HepG2 (cell line): ENCODE measurements around the gene APEX1. TPM values are rescaled to one million over a fixed set of nuclear protein-coding genes. Genes with fewer than 3 reads are reported as not detected.

ENCODE experiments used
- polyA plus RNA-seq, 8 experiments: library from polyadenylated mRNA; depleted of rRNA in 3 of 8; stranded (reverse) in 7 of 8; unstranded in 1 of 8; fragments of >200 nt; fragmentation: Illumina TruSeq in 4 of 8; extraction: Trizol in 4 of 8; gene quantifications; 2 replicates each; pipeline versions ENCODE4 v1.2.1 to v1.2.3, GENCODE V29; 2011 to 2016; ENCODE audit warnings: low read depth in 4 of 8, missing spikeins in 1 of 8, mixed read lengths in 1 of 8; ENCODE audit not compliant: insufficient read depth in 1 of 8
- small RNA-seq, 3 experiments: library from RNA; depleted of rRNA; stranded (forward); fragments of <200 nt; gene quantifications; one replicate each; pipeline ENCODE3, GENCODE V24; 2012; ENCODE audit warnings: low read depth in 2 of 3, low replicate concordance in 1 of 3; ENCODE audit not compliant: insufficient read length in 3 of 3, insufficient read depth in 2 of 3
- total RNA-seq, 5 experiments: library from RNA; depleted of rRNA; stranded (reverse); fragments of >200 nt; fragmentation: Illumina TruSeq; extraction: Trizol; gene quantifications; 2 replicates each; pipeline ENCODE4 v1.2.3, GENCODE V29; 2016; ENCODE audit warnings: low read depth in 1 of 5

The APEX1 gene
- total and polyA plus RNA-seq, 2 of the 13 experiments (the other 11 are each of a cell fraction or from before 2014, with no cell fraction given) = 171 to 405 TPM

Small RNAs within 50 kb of the gene (small RNA-seq; reads per million reads assigned to genes)
- gene RNA5SP382 = 0.10 to 2.9 (median 0.65) reads per million in 3 experiments

Other genes starting within 250 kb of the APEX1 start
- not detected in 2 replicates for gene OR11H6, start 231.5 kb upstream of the APEX1 start, total RNA-seq (2016; rRNA removed; fragmentation: Illumina TruSeq; extraction: Trizol)
- not detected in 2 replicates for gene OR11H6, start 231.5 kb upstream of the APEX1 start, polyA plus RNA-seq (2011; rRNA removed)
- not detected in 2 replicates for gene OR11H7, start 226.2 kb upstream of the APEX1 start, total RNA-seq (2016; rRNA removed; fragmentation: Illumina TruSeq; extraction: Trizol)
- gene OR11H7, start 226.2 kb upstream of the APEX1 start, polyA plus RNA-seq (2011; rRNA removed) = not detected in 2 replicates
- gene OR11H4, start 215.9 kb upstream of the APEX1 start, total RNA-seq (2016; rRNA removed; fragmentation: Illumina TruSeq; extraction: Trizol) = not detected in 2 replicates
- gene OR11H4, start 215.9 kb upstream of the APEX1 start, polyA plus RNA-seq (2011; rRNA removed) = not detected in 2 replicates
- gene TTC5, start 149.3 kb upstream of the APEX1 start, total RNA-seq (2016; rRNA removed; fragmentation: Illumina TruSeq; extraction: Trizol) = 28.5 and 44.6 TPM in 2 replicates
- 8.2 and 8.7 TPM in 2 replicates for gene TTC5, start 149.3 kb upstream of the APEX1 start, polyA plus RNA-seq (2011; rRNA removed)
- 98.3 and 110 TPM in 2 replicates for gene CCNB1IP1, start 121.9 kb upstream of the APEX1 start, total RNA-seq (2016; rRNA removed; fragmentation: Illumina TruSeq; extraction: Trizol)
- gene CCNB1IP1, start 121.9 kb upstream of the APEX1 start, polyA plus RNA-seq (2011; rRNA removed) = 101 and 125 TPM in 2 replicates
- 37.3 and 39.1 TPM in 2 replicates for gene PARP2, start 111.6 kb upstream of the APEX1 start, total RNA-seq (2016; rRNA removed; fragmentation: Illumina TruSeq; extraction: Trizol)
- 31.3 and 38.4 TPM in 2 replicates for gene PARP2, start 111.6 kb upstream of the APEX1 start, polyA plus RNA-seq (2011; rRNA removed)
- 9.5 and 12.8 TPM in 2 replicates for gene TEP1, start 41.7 kb upstream of the APEX1 start, total RNA-seq (2016; rRNA removed; fragmentation: Illumina TruSeq; extraction: Trizol)
- 11.0 and 16.9 TPM in 2 replicates for gene TEP1, start 41.7 kb upstream of the APEX1 start, polyA plus RNA-seq (2011; rRNA removed)
- gene KLHL33, start 19.1 kb upstream of the APEX1 start, total RNA-seq (2016; rRNA removed; fragmentation: Illumina TruSeq; extraction: Trizol) = not detected in 2 replicates
- gene KLHL33, start 19.1 kb upstream of the APEX1 start, polyA plus RNA-seq (2011; rRNA removed) = 0.05 TPM in 1 of 2 replicates, not detected in the other
- gene OSGEP, start 414 bp upstream of the APEX1 start, total RNA-seq (2016; rRNA removed; fragmentation: Illumina TruSeq; extraction: Trizol) = 32.4 and 39.7 TPM in 2 replicates
- gene OSGEP, start 414 bp upstream of the APEX1 start, polyA plus RNA-seq (2011; rRNA removed) = 40.0 and 41.1 TPM in 2 replicates
- 31.9 and 33.4 TPM in 2 replicates for gene PIP4P1, start 6.2 kb downstream of the APEX1 start, total RNA-seq (2016; rRNA removed; fragmentation: Illumina TruSeq; extraction: Trizol)
- 47.0 and 54.5 TPM in 2 replicates for gene PIP4P1, start 6.2 kb downstream of the APEX1 start, polyA plus RNA-seq (2011; rRNA removed)
- 74.8 and 117 TPM in 2 replicates for gene PNP, start 14.2 kb downstream of the APEX1 start, total RNA-seq (2016; rRNA removed; fragmentation: Illumina TruSeq; extraction: Trizol)
- gene PNP, start 14.2 kb downstream of the APEX1 start, polyA plus RNA-seq (2011; rRNA removed) = 40.2 and 45.4 TPM in 2 replicates
- gene RNASE10, start 50.3 kb downstream of the APEX1 start, total RNA-seq (2016; rRNA removed; fragmentation: Illumina TruSeq; extraction: Trizol) = not detected in 2 replicates
- not detected in 2 replicates for gene RNASE10, start 50.3 kb downstream of the APEX1 start, polyA plus RNA-seq (2011; rRNA removed)
- not detected in 2 replicates for gene RNASE9, start 105.8 kb downstream of the APEX1 start, total RNA-seq (2016; rRNA removed; fragmentation: Illumina TruSeq; extraction: Trizol)
- not detected in 2 replicates for gene RNASE9, start 105.8 kb downstream of the APEX1 start, polyA plus RNA-seq (2011; rRNA removed)
- not detected in 2 replicates for gene RNASE11, start 132.8 kb downstream of the APEX1 start, total RNA-seq (2016; rRNA removed; fragmentation: Illumina TruSeq; extraction: Trizol)
- not detected in 2 replicates for gene RNASE11, start 132.8 kb downstream of the APEX1 start, polyA plus RNA-seq (2011; rRNA removed)
- not detected in 2 replicates for gene RNASE12, start 136.2 kb downstream of the APEX1 start, total RNA-seq (2016; rRNA removed; fragmentation: Illumina TruSeq; extraction: Trizol)
- gene RNASE12, start 136.2 kb downstream of the APEX1 start, polyA plus RNA-seq (2011; rRNA removed) = not detected in 2 replicates
- gene OR6S1, start 186.5 kb downstream of the APEX1 start, total RNA-seq (2016; rRNA removed; fragmentation: Illumina TruSeq; extraction: Trizol) = not detected in 2 replicates
- gene OR6S1, start 186.5 kb downstream of the APEX1 start, polyA plus RNA-seq (2011; rRNA removed) = 0.09 TPM in 1 of 2 replicates, not detected in the other
- 72.6 and 109 TPM in 2 replicates for gene RNASE4, start 229.3 kb downstream of the APEX1 start, total RNA-seq (2016; rRNA removed; fragmentation: Illumina TruSeq; extraction: Trizol)
- gene RNASE4, start 229.3 kb downstream of the APEX1 start, polyA plus RNA-seq (2011; rRNA removed) = 983 and 1,053 TPM in 2 replicates
- gene ANG, start 233.5 kb downstream of the APEX1 start, total RNA-seq (2016; rRNA removed; fragmentation: Illumina TruSeq; extraction: Trizol) = 50.4 and 83.6 TPM in 2 replicates
- gene ANG, start 233.5 kb downstream of the APEX1 start, polyA plus RNA-seq (2011; rRNA removed) = 401 and 507 TPM in 2 replicates